Kidney (tissue), 14 donors: ENCODE measurements around the gene LPCAT3. TPM values are rescaled to one million over a fixed set of nuclear protein-coding genes. Genes with fewer than 3 reads are reported as not detected.

Experiments
- DNase-seq, 5 donors: peaks; one replicate each; pipeline ENCODE4 v3.0.0-alpha.2; 2013 to 2020
- FAIRE-seq: peaks from 2 replicates; lab custom pipeline; 2012; peaks lifted over from hg19 to GRCh38; lab: Jason Lieb, UNC
- H3K27ac ChIP-seq, 2 donors: one replicate each; pipeline ENCODE4 v1.7.0; 2013; ENCODE audit warnings: low read depth in 2 of 2, low read length in 2 of 2, inconsistent platforms in 1 of 2
- H3K27me3 ChIP-seq: one replicate; pipeline ENCODE4 v1.7.1; 2013; ENCODE audit warnings: low read length, inconsistent platforms; ENCODE audit not compliant: control insufficient read depth, insufficient read depth
- H3K36me3 ChIP-seq, 3 donors: one replicate each; pipeline versions ENCODE4 v1.7.0 to v1.7.1; 2013; ENCODE audit warnings: low read length in 3 of 3, control low read depth in 1 of 3, inconsistent platforms in 1 of 3; ENCODE audit not compliant: insufficient read depth in 3 of 3, control insufficient read depth in 2 of 3
- H3K4me1 ChIP-seq, 3 donors: one replicate each; pipeline versions ENCODE4 v1.7.0 to v1.7.1; 2013; ENCODE audit warnings: low read length in 3 of 3, inconsistent platforms in 1 of 3, low read depth in 1 of 3; ENCODE audit not compliant: control insufficient read depth in 2 of 3, insufficient read depth in 2 of 3
- H3K4me3 ChIP-seq, 3 donors: one replicate each; pipeline versions ENCODE4 v1.7.0 to v1.8.1; 2013; ENCODE audit warnings: low read length in 3 of 3, control low read depth in 1 of 3, inconsistent platforms in 1 of 3
- H3K9ac ChIP-seq, 3 donors: one replicate each; pipeline versions ENCODE4 v1.7.0 to v1.7.1; 2013; ENCODE audit warnings: low read length in 3 of 3, control low read depth in 1 of 3, inconsistent platforms in 1 of 3
- H3K9me3 ChIP-seq, 3 donors: one replicate each; pipeline versions ENCODE4 v1.7.0 to v1.7.1; 2013; ENCODE audit warnings: low read length in 3 of 3, control low read depth in 1 of 3, inconsistent platforms in 1 of 3; ENCODE audit not compliant: control insufficient read depth in 2 of 3, insufficient read depth in 1 of 3
- CTCF ChIP-seq: IDR thresholded peaks from 3 replicates; pipeline ENCODE4 v1.5.1; 2012; ENCODE audit warnings: mild to moderate bottlenecking, moderate library complexity, borderline replicate concordance; ENCODE audit not compliant: insufficient read depth; ENCODE audit errors: extremely low read depth
- intact Hi-C: fragments of 100-400 bp; cut with DNase I; formaldehyde crosslinking; loops from one replicate; pipeline ENCODE4 v1.11.1; 2022
- polyA plus RNA-seq: library from polyadenylated mRNA; stranded (reverse); fragments of 350-450 nt; fragmentation: Illumina TruSeq; extraction: RNeasy Lipid Tissue Mini Kit (QIAGEN cat#74804); gene quantifications from one replicate; pipeline ENCODE4 v1.2.3, GENCODE V29; 2014; ENCODE audit warnings: low read depth, low replicate concordance; ENCODE audit not compliant: insufficient read depth
- total RNA-seq: library from RNA; stranded (reverse); fragmentation: NEBNext Ultra II Directional; extraction: Animal tissue kit (Norgen Biotek cat#: 25700); gene quantifications from one replicate; pipeline ENCODE4 v1.2.1, GENCODE V29; 2021
- donor health status: control.
- donor health status: control.
- donor health status: control.
- donor health status: control.
- donor health status: control.
- donor health status: DM: yes; HTN: yes; CAD: no.
- donor health status: Normal renal cell carcinoma (clear cell type).

LPCAT3 gene
- total and polyA plus RNA-seq, 2 donors from 2014 or later: 59.2 to 77.8 TPM

GRCh38 chr12:6964605-6965025, 53.7 kb downstream of the LPCAT3 start:
- no peak for FAIRE-seq
- peaks cover 7 to 42% (median 27%) of the 10 kb centered on the region in 3 donors for H3K36me3 ChIP-seq
- H3K27ac ChIP-seq: peak overlapping the region; percentile 58 to 82
- H3K9ac ChIP-seq: peak overlapping the region in 1 of 3 donors; percentile 77
- DNase-seq: no peak
- H3K4me1 ChIP-seq: peaks cover 4 to 32% (median 13%) of the 10 kb centered on the region in 3 donors
- no peak for TF ChIP-seq CTCF
- H3K4me3 ChIP-seq: peak overlapping the region in 1 of 3 donors; percentile 46
- intact Hi-C loops: no loop called here
- H3K9me3 ChIP-seq: no peaks in the 10 kb centered on the region
- H3K27me3 ChIP-seq: no peaks in the 10 kb centered on the region

- H3K27me3 ChIP-seq: no peaks in the 10 kb centered on the region
- no peak for TF ChIP-seq CTCF
- peak overlapping the region; percentile 11 to 46 (median 25) for H3K4me3 ChIP-seq
- intact Hi-C loops: no loop called here
- H3K4me1 ChIP-seq: peaks cover 0 to 28% (median 13%) of the 10 kb centered on the region in 3 donors
- H3K27ac ChIP-seq: peak overlapping the region; percentile 9 to 57
- H3K9me3 ChIP-seq: no peaks in the 10 kb centered on the region
- peaks cover 7 to 37% (median 27%) of the 10 kb centered on the region in 3 donors for H3K36me3 ChIP-seq
- FAIRE-seq (no peak), DNase-seq (peak in 1 of 5 donors; percentile 63)
- peak overlapping the region in 1 of 3 donors; percentile 77 for H3K9ac ChIP-seq
These were observed 54.4 kb downstream of the LPCAT3 start for GRCh38 chr12:6963791-6964413.

GRCh38 chr12:6963016-6963731, 55.1 kb downstream of the LPCAT3 start:
- H3K36me3 ChIP-seq: peaks cover 4 to 30% (median 21%) of the 10 kb centered on the region in 3 donors
- H3K9ac ChIP-seq: peak overlapping the region in 1 of 3 donors; percentile 58
- peak overlapping the region; percentile 71 to 80 for H3K27ac ChIP-seq
- no peak for TF ChIP-seq CTCF
- DNase-seq (peak; percentile 74 to 90 (median 77)), FAIRE-seq (no peak)
- no peaks in the 10 kb centered on the region for H3K27me3 ChIP-seq
- intact Hi-C loops: no loop called here
- peak overlapping the region in 2 of 3 donors; percentile 11 to 44 for H3K4me3 ChIP-seq
- H3K4me1 ChIP-seq: peaks cover 0 to 26% (median 13%) of the 10 kb centered on the region in 3 donors
- no peaks in the 10 kb centered on the region for H3K9me3 ChIP-seq
